IPS DF 6.9 (cell line): ENCODE results near the gene FOXP1.

ENCODE experiments used
- DNase-seq: peaks from one replicate; pipeline ENCODE4 v3.0.0-alpha.2; 2013; ENCODE audit warnings: low read depth, low spot score
- H3K27ac ChIP-seq: one replicate; pipeline ENCODE4 v1.5.1; 2013; ENCODE audit warnings: low read length, control low read depth
- H3K27me3 ChIP-seq: 2 replicates; pipeline ENCODE4 v1.6.1; 2013; ENCODE audit warnings: mild to moderate bottlenecking, low read length; ENCODE audit not compliant: control insufficient read depth, insufficient read depth
- H3K36me3 ChIP-seq: 2 replicates; pipeline ENCODE4 v1.6.1; 2013; ENCODE audit warnings: low read length; ENCODE audit not compliant: control insufficient read depth, insufficient read depth
- H3K4me1 ChIP-seq: 2 replicates; pipeline ENCODE4 v1.6.1; 2013; ENCODE audit warnings: low read length; ENCODE audit not compliant: control insufficient read depth, insufficient read depth
- H3K4me3 ChIP-seq: 2 replicates; pipeline ENCODE4 v1.5.1; 2013; ENCODE audit warnings: mild to moderate bottlenecking, low read length
- H3K9me3 ChIP-seq: 2 replicates; pipeline ENCODE4 v1.6.1; 2013; ENCODE audit warnings: low read length, inconsistent platforms; ENCODE audit not compliant: control insufficient read depth, insufficient read depth
- WGBS: extraction: QIAGEN DNeasy Blood & Tissue Kit; methylation state at CpG from one replicate; pipeline ENCODE4 v1.1.7; 2013; ENCODE audit warnings: mixed read lengths, missing lambda C conversion rate; ENCODE audit not compliant: insufficient read length, insufficient coverage; 5-methylcytosine and 5-hydroxymethylcytosine counted together

FOXP1 gene

GRCh38 chr3:71313844-71314243, 269.7 kb downstream of the FOXP1 start:
- H3K27me3 ChIP-seq, result no peaks in the 10 kb centered on the region
- H3K27ac ChIP-seq, result no peak overlapping the region
- no peak overlapping the region for H3K4me3 ChIP-seq
- no peaks in the 10 kb centered on the region for H3K36me3 ChIP-seq
- no peak for DNase-seq
- H3K4me1 ChIP-seq, result no peaks in the 10 kb centered on the region
- no CpG with 5 or more reads among the region's 2 CpGs for WGBS
- H3K9me3 ChIP-seq, result no peaks in the 10 kb centered on the region

GRCh38 chr3:71312461-71312860, 271.1 kb downstream of the FOXP1 start:
- no CpG with 5 or more reads among the region's 5 CpGs for WGBS
- Histone ChIP-seq H3K36me3 (no peaks in the 10 kb centered on the region), H3K4me3 (no peak overlapping the region), H3K27me3 (no peaks in the 10 kb centered on the region), H3K4me1 (0 out of 2 replicates have a peak, but pooled peaks cover 1% of the 10 kb centered on the region), H3K27ac (no peak overlapping the region), H3K9me3 (no peaks in the 10 kb centered on the region)
- no peak for DNase-seq

- no peak overlapping the region for H3K27ac ChIP-seq
- 0 out of 2 replicates have a peak, but pooled peaks cover 1% of the 10 kb centered on the region for H3K4me1 ChIP-seq
- no CpG with 5 or more reads among the region's 3 CpGs for WGBS
- no peaks in the 10 kb centered on the region for H3K36me3 ChIP-seq
- no peak overlapping the region for H3K4me3 ChIP-seq
- DNase-seq, result no peak
- no peaks in the 10 kb centered on the region for H3K9me3 ChIP-seq
- H3K27me3 ChIP-seq, result no peaks in the 10 kb centered on the region
Observed at GRCh38 chr3:71311661-71312046, 271.9 kb downstream of the FOXP1 start.

GRCh38 chr3:71310980-71311660, 272.4 kb downstream of the FOXP1 start:
- Histone ChIP-seq H3K9me3 (no peaks in the 10 kb centered on the region), H3K4me1 (0 out of 2 replicates have a peak, but pooled peaks cover 1% of the 10 kb centered on the region), H3K27ac (no peak overlapping the region), H3K27me3 (no peaks in the 10 kb centered on the region), H3K4me3 (no peak overlapping the region), H3K36me3 (no peaks in the 10 kb centered on the region)
- no peak for DNase-seq
- no CpG with 5 or more reads among the region's 9 CpGs for WGBS

GRCh38 chr3:71310359-71310979, 273.1 kb downstream of the FOXP1 start:
- Histone ChIP-seq H3K4me1 (0 out of 2 replicates have a peak, but pooled peaks cover 1% of the 10 kb centered on the region), H3K9me3 (no peaks in the 10 kb centered on the region), H3K36me3 (no peaks in the 10 kb centered on the region), H3K27me3 (no peaks in the 10 kb centered on the region), H3K27ac (no peak overlapping the region), H3K4me3 (no peak overlapping the region)
- no CpG with 5 or more reads among the region's 9 CpGs for WGBS
- DNase-seq, result no peak

- Histone ChIP-seq H3K27ac (no peak overlapping the region), H3K4me1 (0 out of 2 replicates have a peak, but pooled peaks cover 1% of the 10 kb centered on the region), H3K9me3 (no peaks in the 10 kb centered on the region), H3K4me3 (no peak overlapping the region), H3K27me3 (no peaks in the 10 kb centered on the region), H3K36me3 (no peaks in the 10 kb centered on the region)
- WGBS, result no CpG with 5 or more reads among the region's 1 CpG
- DNase-seq, result no peak
Observed at GRCh38 chr3:71309886-71310285, 273.6 kb downstream of the FOXP1 start.

GRCh38 chr3:71309342-71309741, 274.2 kb downstream of the FOXP1 start:
- H3K27ac ChIP-seq, result no peak overlapping the region
- no peak for DNase-seq
- H3K9me3 ChIP-seq, result no peaks in the 10 kb centered on the region
- no peak overlapping the region for H3K4me3 ChIP-seq
- H3K27me3 ChIP-seq, result no peaks in the 10 kb centered on the region
- H3K4me1 ChIP-seq, result 0 out of 2 replicates have a peak, but pooled peaks cover 1% of the 10 kb centered on the region
- WGBS, result 100% methylated on average over 1 of the region's 3 CpGs
- H3K36me3 ChIP-seq, result no peaks in the 10 kb centered on the region

GRCh38 chr3:71308836-71309235, 274.7 kb downstream of the FOXP1 start:
- Histone ChIP-seq H3K27ac (no peak overlapping the region), H3K4me3 (no peak overlapping the region), H3K4me1 (0 out of 2 replicates have a peak, but pooled peaks cover 1% of the 10 kb centered on the region), H3K36me3 (no peaks in the 10 kb centered on the region), H3K9me3 (no peaks in the 10 kb centered on the region), H3K27me3 (no peaks in the 10 kb centered on the region)
- 100% methylated on average over 1 of the region's 4 CpGs for WGBS
- DNase-seq, result no peak

GRCh38 chr3:71307991-71308697, 275.4 kb downstream of the FOXP1 start:
- H3K9me3 ChIP-seq, result no peaks in the 10 kb centered on the region
- WGBS, result no CpG with 5 or more reads among the region's 17 CpGs
- no peaks in the 10 kb centered on the region for H3K27me3 ChIP-seq
- peaks cover 2% of the 10 kb centered on the region; the same call in 1 of the 2 replicates for H3K4me1 ChIP-seq
- no peak overlapping the region for H3K27ac ChIP-seq
- no peak for DNase-seq
- no peaks in the 10 kb centered on the region for H3K36me3 ChIP-seq
- no peak overlapping the region for H3K4me3 ChIP-seq
